SK-N-SH (cell line): ENCODE data around the gene PROKR1. TPM values are rescaled to one million over a fixed set of nuclear protein-coding genes. Genes with fewer than 3 reads are reported as not detected.

ENCODE experiments used
- CTCF ChIA-PET: fragments of 300-600, 350-600 bp; formaldehyde crosslinking; extraction: SDS; loops from one replicate; lab custom pipeline; 2021; lab: Yijun Ruan, JAX
- POLR2A ChIA-PET: fragments of 350-600 bp; sonication (Branson Sonifier 250); formaldehyde crosslinking; extraction: SDS; loops from one replicate; lab custom pipeline; 2020; ENCODE audit warnings: antibody characterized with exemption, inconsistent platforms; lab: Yijun Ruan, JAX
- DNase-seq: peaks from one replicate; pipeline ENCODE4 v3.0.0; 2012
- H2AFZ ChIP-seq: fragments of 200-600 bp; sonication (generic); 2 replicates; pipeline ENCODE4 v1.8.1; 2016; ENCODE audit warnings: antibody characterized with exemption, mild to moderate bottlenecking, low read depth
- H3F3A ChIP-seq: fragments of 200-600 bp; sonication (generic); replicated peaks from 2 replicates; pipeline ENCODE3; 2016; ENCODE audit warnings: antibody characterized with exemption, mild to moderate bottlenecking; ENCODE audit not compliant: insufficient read depth
- H3K27ac ChIP-seq, 2 experiments: fragments of 200-500 bp in 1 of 2; fragments of 200-600 bp in 1 of 2; sonication (Bioruptor generic) in 1 of 2; sonication (generic), shearing (Covaris generic) in 1 of 2; 2 replicates each; pipeline versions ENCODE4 v1.5.1 to v1.6.1; 2014 to 2016; ENCODE audit warnings: low read depth in 2 of 2, inconsistent platforms in 1 of 2, low read length in 1 of 2, mild to moderate bottlenecking in 1 of 2, mixed read lengths in 1 of 2
- H3K27me3 ChIP-seq: fragments of 200-600 bp; sonication (generic), shearing (Covaris generic); 2 replicates; pipeline ENCODE4 v1.6.1; 2016; ENCODE audit warnings: mixed run types; ENCODE audit not compliant: insufficient read depth
- H3K36me3 ChIP-seq, 2 experiments: fragments of 200-500 bp in 1 of 2; fragments of 200-600 bp in 1 of 2; sonication (Bioruptor generic) in 1 of 2; sonication (generic) in 1 of 2; replicated peaks in 1 of 2; 2 replicates each; pipeline versions ENCODE3 to v1.5.1; 2014 to 2016; ENCODE audit warnings: low read length in 1 of 2, mild to moderate bottlenecking in 1 of 2; ENCODE audit not compliant: insufficient read depth in 2 of 2, control insufficient read depth in 1 of 2
- H3K4me1 ChIP-seq, 2 experiments: fragments of 200-500 bp in 1 of 2; fragments of 200-600 bp in 1 of 2; sonication (Bioruptor generic) in 1 of 2; sonication (generic), shearing (Covaris generic) in 1 of 2; 2 replicates each; pipeline versions ENCODE4 v1.5.1 to v1.6.1; 2014 to 2016; ENCODE audit warnings: low read depth in 1 of 2, low read length in 1 of 2, mixed run types in 1 of 2; ENCODE audit not compliant: insufficient read depth in 2 of 2, control insufficient read depth in 1 of 2
- H3K4me2 ChIP-seq: fragments of 200-600 bp; sonication (generic), shearing (Covaris generic); 2 replicates; pipeline ENCODE4 v1.6.1; 2017; ENCODE audit warnings: mixed run types
- H3K4me3 ChIP-seq, 2 experiments: fragments of 200-500 bp in 1 of 2; fragments of 200-600 bp in 1 of 2; sonication (Bioruptor generic) in 1 of 2; sonication (generic), shearing (Covaris generic) in 1 of 2; 2 replicates each; pipeline versions ENCODE4 v1.5.1 to v1.8.1; 2014 to 2016; ENCODE audit warnings: low read depth in 2 of 2, inconsistent platforms in 1 of 2, low read length in 1 of 2, mild to moderate bottlenecking in 1 of 2, mixed read lengths in 1 of 2, moderate library complexity in 1 of 2
- H3K79me2 ChIP-seq: fragments of 200-600 bp; sonication (generic); 2 replicates; pipeline ENCODE4 v1.8.1; 2017; ENCODE audit warnings: mild to moderate bottlenecking; ENCODE audit not compliant: insufficient read depth
- H3K9ac ChIP-seq: fragments of 200-600 bp; sonication (generic); 2 replicates; pipeline ENCODE4 v1.6.1; 2017; ENCODE audit warnings: mixed run types
- H3K9me2 ChIP-seq: fragments of 200-600 bp; sonication (generic); 2 replicates; pipeline ENCODE4 v1.6.1; 2017; ENCODE audit warnings: mixed run types
- H3K9me3 ChIP-seq: fragments of 200-600 bp; sonication (generic); 2 replicates; pipeline ENCODE4 v1.6.1; 2017; ENCODE audit warnings: mixed run types, mild to moderate bottlenecking, moderate library complexity
- H4K20me1 ChIP-seq: fragments of 200-600 bp; sonication (generic); 2 replicates; pipeline ENCODE4 v1.6.1; 2017; ENCODE audit warnings: mild to moderate bottlenecking, mixed run types; ENCODE audit not compliant: insufficient read depth
- CHD2 ChIP-seq: fragments of 150-350 bp; IDR thresholded peaks from 2 replicates; pipeline ENCODE4 v1.6.1; 2018; ENCODE audit warnings: low read length; ENCODE audit not compliant: partially characterized antibody
- EP300 ChIP-seq, 2 experiments: IDR thresholded peaks; 2 replicates each; pipeline versions ENCODE4 v1.4.0 to v1.6.1; 2012; ENCODE audit warnings: borderline replicate concordance in 1 of 2, low read depth in 1 of 2, low read length in 1 of 2
- EZH2phosphoT487 ChIP-seq: fragments of 200-600 bp; sonication (generic); IDR thresholded peaks from 2 replicates; pipeline ENCODE4 v1.6.1; 2017; ENCODE audit warnings: low read depth, mixed run types, mild to moderate bottlenecking, antibody characterized with exemption, moderate library complexity, borderline replicate concordance
- FOSL2 ChIP-seq: IDR thresholded peaks from 2 replicates; pipeline ENCODE4 v1.4.0; 2012; ENCODE audit warnings: low read depth, mild to moderate bottlenecking, moderate library complexity, borderline replicate concordance
- FOXJ3 ChIP-seq: sonication (generic); formaldehyde crosslinking; IDR thresholded peaks from 2 replicates; pipeline ENCODE4 v1.5.1; 2020; ENCODE audit warnings: mild to moderate bottlenecking, missing genetic modification reagents
- GABPA ChIP-seq: IDR thresholded peaks from 2 replicates; pipeline ENCODE4 v1.4.0; 2012; ENCODE audit warnings: low read depth, mild to moderate bottlenecking
- GATA2 ChIP-seq: sonication (generic); formaldehyde crosslinking; IDR thresholded peaks from 2 replicates; pipeline ENCODE4 v1.5.0; 2020; ENCODE audit warnings: mild to moderate bottlenecking, missing genetic modification reagents
- JUND ChIP-seq: IDR thresholded peaks from 2 replicates; pipeline ENCODE4 v1.4.0; 2012
- MXI1 ChIP-seq: IDR thresholded peaks from 2 replicates; pipeline ENCODE4 v1.6.1; 2012; ENCODE audit warnings: mild to moderate bottlenecking, low read depth, low read length, improper control_type of control experiment
- RCOR1 ChIP-seq: fragments of 150-350 bp; IDR thresholded peaks from 2 replicates; pipeline ENCODE4 v1.6.1; 2017; ENCODE audit warnings: antibody characterized with exemption, low read length
- RXRA ChIP-seq: IDR thresholded peaks from 2 replicates; pipeline ENCODE4 v1.4.0; 2012; ENCODE audit warnings: low read depth, mild to moderate bottlenecking, borderline replicate concordance
- SIN3A ChIP-seq: IDR thresholded peaks from 2 replicates; pipeline ENCODE4 v1.6.1; 2012; ENCODE audit warnings: low read depth, mild to moderate bottlenecking, low read length, moderate library complexity, borderline replicate concordance
- SMC3 ChIP-seq: IDR thresholded peaks from 2 replicates; pipeline ENCODE4 v1.6.1; 2012; ENCODE audit warnings: low read depth, low read length, improper control_type of control experiment
- TCF12 ChIP-seq: IDR thresholded peaks from 2 replicates; pipeline ENCODE4 v1.4.0; 2012
- TEAD4 ChIP-seq: IDR thresholded peaks from 2 replicates; pipeline ENCODE4 v1.4.0; 2012; ENCODE audit warnings: mild to moderate bottlenecking, borderline replicate concordance; ENCODE audit not compliant: insufficient read depth
- YY1 ChIP-seq: IDR thresholded peaks from 2 replicates; pipeline ENCODE4 v1.4.0; 2012; ENCODE audit warnings: low read depth, mild to moderate bottlenecking
- whole genome bisulfite sequencing: methylation state at CpG from one replicate; pipeline ENCODE4 v1.1.6; 2017; ENCODE audit warnings: low lambda C conversion rate; 5-methylcytosine and 5-hydroxymethylcytosine counted together
- polyA plus RNA-seq, 3 experiments: library from polyadenylated mRNA; depleted of rRNA; stranded (reverse); fragments of >200 nt; gene quantifications; 2 replicates each; pipeline ENCODE4 v1.2.3, GENCODE V29; 2012
- TF ChIP-seq, protein P1 (sequence below): IDR thresholded peaks from 2 replicates; pipeline ENCODE4; 2012
- TF ChIP-seq, protein P2 (sequence below): IDR thresholded peaks from 2 replicates; pipeline ENCODE4 v1.4.0; 2012; ENCODE audit warnings: low read depth, borderline replicate concordance

Gene PROKR1
- polyA plus RNA-seq, 1 of the 3 experiments (the other 2 are of a cell fraction): not detected

DNA sequence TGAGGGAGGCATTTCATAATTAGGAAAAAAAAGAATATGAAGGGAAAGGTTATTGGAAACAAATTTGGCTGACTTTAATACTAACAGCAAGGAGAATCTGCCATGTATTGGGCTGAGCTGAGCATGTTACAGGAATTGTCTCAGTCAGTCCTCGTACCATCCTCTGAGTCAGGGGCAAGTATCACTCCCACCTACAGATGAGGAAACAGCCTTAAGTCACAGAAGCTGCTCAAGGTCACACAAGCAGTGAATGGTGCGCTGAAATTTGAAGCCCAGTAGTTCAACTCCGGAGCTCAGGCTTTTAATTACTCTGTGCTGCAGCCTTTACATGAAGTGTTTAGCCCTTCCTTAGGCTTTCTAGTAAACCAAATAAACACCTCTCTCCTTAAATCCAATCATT, 17.3 kb downstream of the PROKR1 start:
- Histone ChIP-seq H3K4me2 (no peak overlapping the region), H3K4me3 (no peak overlapping the region), H4K20me1 (no peaks in the 10 kb centered on the region), H2AFZ (no peak overlapping the region), H3K79me2 (no peaks in the 10 kb centered on the region), H3F3A (no peaks in the 10 kb centered on the region), H3K27ac (no peak overlapping the region), H3K27me3 (peaks cover 10% of the 10 kb centered on the region), H3K4me1 (no peaks in the 10 kb centered on the region)
- no peak for DNase-seq
- ChIA-PET POLR2A (no interaction called here), CTCF (interaction anchor here (0.7 kb wide), 1 partner anchor 264 kb away, joined by 3 read pairs; no protein-coding TSS in a partner anchor)
- TF ChIP-seq RXRA (no peak), FOSL2 (no peak), YY1 (no peak), CHD2 (no peak), SMC3 (no peak), EP300 (IDR thresholded peaks at IDR 0.05; ENCODE audit: borderline replicate concordance in 1 of 2, low read depth in 1 of 2, low read length in 1 of 2) (no peak), SIN3A (no peak), TCF12 (no peak), RCOR1 (no peak), JUND (no peak), GATA2 (CRISPR knock-in tag) (no peak), FOXJ3 (CRISPR knock-in tag) (no peak), GABPA (no peak), TEAD4 (no peak), EZH2phosphoT487 (no peak)
- TF ChIP-seq, protein P1, sequence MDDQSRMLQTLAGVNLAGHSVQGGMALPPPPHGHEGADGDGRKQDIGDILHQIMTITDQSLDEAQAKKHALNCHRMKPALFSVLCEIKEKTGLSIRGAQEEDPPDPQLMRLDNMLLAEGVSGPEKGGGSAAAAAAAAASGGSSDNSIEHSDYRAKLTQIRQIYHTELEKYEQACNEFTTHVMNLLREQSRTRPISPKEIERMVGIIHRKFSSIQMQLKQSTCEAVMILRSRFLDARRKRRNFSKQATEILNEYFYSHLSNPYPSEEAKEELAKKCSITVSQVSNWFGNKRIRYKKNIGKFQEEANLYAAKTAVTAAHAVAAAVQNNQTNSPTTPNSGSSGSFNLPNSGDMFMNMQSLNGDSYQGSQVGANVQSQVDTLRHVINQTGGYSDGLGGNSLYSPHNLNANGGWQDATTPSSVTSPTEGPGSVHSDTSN: no peak
- TF ChIP-seq, all 33 proteins: peak for 0
- H3K9me3 ChIP-seq: no peaks in the 10 kb centered on the region
- WGBS: 52% methylated on average over 3 of the region's 3 CpGs
- H3K9me2 ChIP-seq: no peaks in the 10 kb centered on the region
- H3K9ac ChIP-seq: no peak overlapping the region
- H3K36me3 ChIP-seq: no peaks in the 10 kb centered on the region

DNA sequence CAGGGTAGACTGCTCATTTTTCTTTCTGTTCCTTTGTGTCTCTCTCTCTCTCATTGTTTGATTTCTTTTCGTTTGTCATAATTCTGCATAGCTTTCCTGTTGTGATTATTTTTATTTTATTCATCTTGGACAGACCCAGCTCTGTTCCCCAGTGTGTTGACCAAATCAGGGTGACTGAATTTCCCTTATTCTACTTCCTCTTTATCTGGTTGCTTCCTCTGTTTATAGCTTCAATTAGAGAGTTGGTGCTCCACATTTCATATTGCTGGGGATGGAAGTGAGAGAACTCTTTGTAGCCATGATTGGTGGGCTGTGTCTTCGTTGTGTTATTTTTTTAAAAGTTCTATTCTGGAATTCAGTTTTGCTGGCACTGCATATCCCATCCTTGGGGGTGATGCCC, 19.1 kb downstream of the PROKR1 start:
- Histone ChIP-seq H3F3A (no peaks in the 10 kb centered on the region), H3K9me3 (no peaks in the 10 kb centered on the region), H3K9me2 (no peaks in the 10 kb centered on the region), H3K9ac (no peak overlapping the region), H3K36me3 (no peaks in the 10 kb centered on the region), H3K4me2 (no peak overlapping the region), H3K4me1 (no peaks in the 10 kb centered on the region), H2AFZ (no peak overlapping the region), H3K79me2 (no peaks in the 10 kb centered on the region), H3K27ac (no peak overlapping the region), H4K20me1 (no peaks in the 10 kb centered on the region), H3K27me3 (peaks cover 4% of the 10 kb centered on the region; the same call in 1 of the 2 replicates), H3K4me3 (no peak overlapping the region)
- ChIA-PET CTCF (interaction anchor here (1.1 kb wide), 1 partner anchor 47 kb away, joined by 3 read pairs; no protein-coding TSS in a partner anchor), POLR2A (no interaction called here)
- WGBS: 10% methylated on average over 2 of the region's 2 CpGs
- no peak for DNase-seq
- TF ChIP-seq JUND (no peak), GATA2 (CRISPR knock-in tag) (no peak), MXI1 (no peak)
- TF ChIP-seq, protein P2, sequence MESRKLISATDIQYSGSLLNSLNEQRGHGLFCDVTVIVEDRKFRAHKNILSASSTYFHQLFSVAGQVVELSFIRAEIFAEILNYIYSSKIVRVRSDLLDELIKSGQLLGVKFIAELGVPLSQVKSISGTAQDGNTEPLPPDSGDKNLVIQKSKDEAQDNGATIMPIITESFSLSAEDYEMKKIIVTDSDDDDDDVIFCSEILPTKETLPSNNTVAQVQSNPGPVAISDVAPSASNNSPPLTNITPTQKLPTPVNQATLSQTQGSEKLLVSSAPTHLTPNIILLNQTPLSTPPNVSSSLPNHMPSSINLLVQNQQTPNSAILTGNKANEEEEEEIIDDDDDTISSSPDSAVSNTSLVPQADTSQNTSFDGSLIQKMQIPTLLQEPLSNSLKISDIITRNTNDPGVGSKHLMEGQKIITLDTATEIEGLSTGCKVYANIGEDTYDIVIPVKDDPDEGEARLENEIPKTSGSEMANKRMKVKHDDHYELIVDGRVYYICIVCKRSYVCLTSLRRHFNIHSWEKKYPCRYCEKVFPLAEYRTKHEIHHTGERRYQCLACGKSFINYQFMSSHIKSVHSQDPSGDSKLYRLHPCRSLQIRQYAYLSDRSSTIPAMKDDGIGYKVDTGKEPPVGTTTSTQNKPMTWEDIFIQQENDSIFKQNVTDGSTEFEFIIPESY: no peak
